NCI-H510A treated with DMSO at 0.1 percent for 48 hours (cell line): ENCODE results near the gene SH3BGRL3.

Experiments used
- DNase-seq: peaks from one replicate; lab custom pipeline; 2025; lab: John Stamatoyannopoulos, UW

Gene SH3BGRL3

DNA sequence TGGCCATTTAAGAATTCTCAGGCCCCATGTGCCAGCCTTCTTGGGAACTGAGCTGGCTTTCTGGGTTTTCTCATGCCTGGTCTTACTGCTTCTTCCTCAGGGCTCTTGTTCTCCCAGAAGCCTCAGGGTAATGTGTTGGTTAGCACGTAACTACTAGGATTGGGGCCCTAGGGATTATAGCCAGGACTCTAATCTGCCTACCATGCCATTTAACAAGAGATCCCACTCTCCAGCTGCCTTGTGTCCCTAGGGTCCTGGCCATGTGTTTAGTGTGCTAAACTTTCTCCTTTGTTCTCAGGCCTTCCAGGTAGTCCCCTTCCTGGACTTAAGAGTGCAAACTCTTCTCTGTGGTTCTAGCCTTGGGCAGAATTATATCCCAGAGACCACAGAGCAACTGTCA is 2.2 kb upstream of the SH3BGRL3 start:
- no peak for DNase-seq

DNA sequence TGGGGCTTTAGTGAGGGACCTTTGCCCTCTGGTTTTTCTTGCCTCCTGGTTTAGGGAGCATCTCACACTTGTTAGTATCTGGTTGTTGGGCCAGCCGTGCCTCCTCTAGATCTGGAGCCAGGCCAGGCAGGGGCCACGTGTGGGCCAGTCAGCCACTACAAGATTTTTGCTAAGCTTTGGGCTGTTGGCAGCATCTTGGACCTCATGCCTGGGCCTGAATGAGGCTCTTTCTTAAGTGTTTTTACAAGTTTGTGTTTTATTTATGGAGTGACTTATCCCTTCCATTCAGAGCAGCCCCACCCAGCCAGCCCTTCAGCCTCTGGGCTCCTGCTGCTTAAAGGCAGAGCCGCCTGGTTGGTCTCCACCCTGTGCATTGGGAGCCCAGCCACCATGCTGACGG is 1.6 kb upstream of the SH3BGRL3 start:
- no peak for DNase-seq

DNA sequence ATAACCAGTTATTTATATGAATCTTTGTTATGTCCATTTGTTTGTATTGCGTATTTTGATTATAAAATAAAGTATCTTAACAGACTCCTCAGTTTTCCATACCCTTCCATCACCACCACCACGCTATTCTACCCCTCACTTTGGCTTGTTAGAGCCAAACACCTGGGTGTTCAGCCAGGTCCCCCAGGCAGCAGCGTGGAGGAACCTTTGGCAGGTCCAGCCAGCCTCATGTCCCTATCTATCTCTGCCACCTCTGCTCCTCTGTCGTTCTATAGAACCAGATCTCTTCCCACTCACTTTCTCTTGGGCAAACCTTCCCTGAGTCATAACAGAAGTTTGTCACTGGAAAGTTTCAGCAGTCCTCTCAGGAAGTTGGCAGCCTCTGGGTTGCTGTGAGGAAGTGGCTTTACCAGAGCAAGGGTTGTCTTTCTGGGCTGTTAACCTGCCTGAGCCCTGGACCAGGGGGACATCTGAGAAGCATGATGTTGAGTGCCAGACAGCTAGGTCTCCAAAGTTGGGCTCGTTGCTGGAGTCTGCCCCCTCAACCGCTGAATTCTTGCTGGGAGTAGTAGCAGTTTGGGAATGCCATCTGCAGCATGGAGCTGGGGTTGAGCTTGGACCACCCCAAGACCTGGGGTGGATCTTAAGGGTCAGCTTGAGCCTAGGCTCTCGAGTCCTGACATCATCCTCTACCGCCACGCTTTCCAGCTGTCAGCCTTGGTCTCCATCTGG is 996 bp upstream of the SH3BGRL3 start:
- no peak for DNase-seq

DNA sequence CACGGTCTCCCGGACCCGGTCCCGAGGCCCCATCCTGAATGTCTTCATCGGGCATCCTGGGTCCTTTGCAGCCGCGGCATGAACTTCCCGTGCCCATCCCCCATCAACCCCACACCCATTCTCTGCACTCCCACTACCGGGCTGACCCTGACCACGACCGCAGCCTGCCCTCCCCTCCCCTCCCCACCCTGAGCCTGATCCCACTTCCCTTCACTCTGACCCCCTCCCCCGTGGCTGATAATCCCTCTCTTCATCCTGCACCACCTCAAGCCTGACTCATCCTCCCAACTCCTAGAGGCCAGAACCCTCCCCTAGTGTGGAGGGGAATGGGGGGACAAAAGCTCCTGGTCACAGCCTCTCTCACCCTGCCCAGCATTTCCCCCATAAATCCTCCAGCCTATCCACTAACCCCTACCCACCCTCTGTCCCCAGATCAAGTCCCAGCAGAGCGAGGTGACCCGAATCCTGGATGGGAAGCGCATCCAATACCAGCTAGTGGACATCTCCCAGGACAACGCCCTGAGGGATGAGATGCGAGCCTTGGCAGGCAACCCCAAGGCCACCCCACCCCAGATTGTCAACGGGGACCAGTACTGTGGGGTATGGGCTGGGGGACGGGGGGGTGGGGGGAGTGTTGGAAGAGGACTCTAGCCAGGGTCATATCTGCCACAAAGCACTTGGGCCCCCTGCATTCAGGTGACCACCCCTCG is 602 bp downstream of the SH3BGRL3 start:
- no peak for DNase-seq

DNA sequence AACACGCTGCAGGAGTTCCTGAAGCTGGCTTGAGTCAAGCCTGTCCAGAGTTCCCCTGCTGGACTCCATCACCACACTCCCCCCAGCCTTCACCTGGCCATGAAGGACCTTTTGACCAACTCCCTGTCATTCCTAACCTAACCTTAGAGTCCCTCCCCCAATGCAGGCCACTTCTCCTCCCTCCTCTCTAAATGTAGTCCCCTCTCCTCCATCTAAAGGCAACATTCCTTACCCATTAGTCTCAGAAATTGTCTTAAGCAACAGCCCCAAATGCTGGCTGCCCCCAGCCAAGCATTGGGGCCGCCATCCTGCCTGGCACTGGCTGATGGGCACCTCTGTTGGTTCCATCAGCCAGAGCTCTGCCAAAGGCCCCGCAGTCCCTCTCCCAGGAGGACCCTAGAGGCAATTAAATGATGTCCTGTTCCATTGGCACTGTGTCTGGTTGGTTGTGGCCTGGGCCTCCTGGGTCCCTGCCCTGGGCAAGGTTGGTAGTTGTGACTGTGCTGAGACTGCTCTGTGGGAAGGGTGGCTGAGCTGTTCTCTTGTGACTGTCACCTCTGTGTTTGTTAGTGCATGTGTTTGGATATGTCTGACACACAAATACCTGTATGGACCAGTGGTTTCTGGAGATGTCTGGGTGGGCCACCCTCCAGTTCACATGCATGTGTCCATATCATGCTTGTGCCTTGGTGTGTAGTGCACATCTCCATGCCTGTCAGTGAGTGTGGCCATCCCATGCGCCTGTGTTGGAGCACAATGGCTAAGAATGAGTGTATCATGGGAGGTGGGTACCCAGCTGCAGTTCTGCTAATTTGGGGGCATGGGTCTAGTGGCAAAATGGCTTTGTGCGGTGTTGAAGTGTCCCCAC is 1.4 kb downstream of the SH3BGRL3 start:
- DNase-seq = no peak

DNA sequence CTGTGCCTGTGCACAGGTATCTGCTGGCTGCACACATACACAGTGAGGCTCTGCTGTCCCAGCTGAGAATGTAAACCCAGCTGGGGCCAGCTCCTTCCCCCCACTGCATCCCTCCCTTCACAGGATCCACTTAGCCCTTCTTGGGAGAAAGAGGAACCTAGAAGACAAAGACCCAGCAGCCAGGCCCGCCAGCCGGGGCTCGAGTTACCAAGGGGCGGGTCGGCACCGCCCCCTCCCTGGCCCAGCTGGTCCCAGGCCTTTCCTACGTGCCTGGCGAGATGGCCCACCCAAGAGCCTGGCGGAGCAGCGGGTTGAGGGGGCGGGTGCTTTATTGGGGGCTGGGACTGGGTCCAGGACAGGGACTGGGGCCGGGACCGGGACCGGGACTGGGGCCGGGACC is 2.1 kb downstream of the SH3BGRL3 start:
- no peak for DNase-seq

DNA sequence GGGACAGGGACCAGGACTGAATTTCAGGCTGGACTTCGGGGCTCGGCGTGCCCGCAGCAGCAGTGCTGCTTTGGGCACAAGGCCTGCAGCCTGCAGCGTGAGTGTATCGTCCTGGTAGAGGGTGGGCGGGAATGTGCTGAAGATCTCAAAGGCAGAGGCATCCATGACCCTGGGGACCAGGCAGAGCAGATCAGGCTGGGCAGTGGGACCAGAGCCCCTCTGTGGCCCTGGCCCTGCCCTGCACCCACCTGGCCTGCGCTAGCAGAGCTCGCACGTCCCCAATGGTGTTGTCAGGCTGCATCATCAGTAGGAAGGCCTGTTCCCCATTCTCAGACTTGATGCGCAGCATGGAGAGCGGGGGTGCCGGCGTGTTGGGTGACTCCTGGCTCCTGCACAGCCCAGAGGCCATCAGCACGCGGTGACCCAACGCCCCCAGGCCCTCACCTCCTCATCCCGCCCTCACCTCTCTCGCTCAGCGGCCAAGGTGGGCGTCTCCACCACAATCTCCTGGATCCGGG is 2.6 kb downstream of the SH3BGRL3 start:
- DNase-seq = no peak

DNA sequence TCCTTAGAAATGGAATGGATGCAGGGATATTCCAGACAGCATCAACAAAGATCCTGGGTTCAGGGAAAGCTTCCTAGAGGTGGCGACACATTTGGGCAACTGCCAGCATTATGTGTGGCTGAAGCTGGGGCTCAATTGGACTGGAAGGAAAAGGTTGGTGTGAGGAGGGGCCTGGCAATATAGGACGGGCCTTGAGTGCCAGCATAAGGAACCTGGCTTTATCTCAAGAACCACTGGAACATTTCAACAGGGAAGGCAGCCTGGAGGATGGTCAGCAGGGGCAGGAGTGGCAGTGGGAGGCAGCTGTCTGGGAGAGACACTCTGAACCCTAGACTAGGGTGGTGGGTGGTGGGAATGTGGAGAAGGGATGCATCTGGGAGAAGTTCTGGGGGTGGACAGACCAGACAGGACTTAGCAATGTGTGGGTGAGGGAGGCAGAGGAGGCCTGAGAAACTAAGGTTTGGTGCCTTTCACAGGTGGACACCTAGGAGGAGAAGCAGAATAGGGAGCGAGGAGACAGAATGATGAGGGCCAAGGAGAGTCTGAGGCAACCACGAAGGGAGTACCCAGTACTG is 3.5 kb downstream of the SH3BGRL3 start:
- DNase-seq = no peak

DNA sequence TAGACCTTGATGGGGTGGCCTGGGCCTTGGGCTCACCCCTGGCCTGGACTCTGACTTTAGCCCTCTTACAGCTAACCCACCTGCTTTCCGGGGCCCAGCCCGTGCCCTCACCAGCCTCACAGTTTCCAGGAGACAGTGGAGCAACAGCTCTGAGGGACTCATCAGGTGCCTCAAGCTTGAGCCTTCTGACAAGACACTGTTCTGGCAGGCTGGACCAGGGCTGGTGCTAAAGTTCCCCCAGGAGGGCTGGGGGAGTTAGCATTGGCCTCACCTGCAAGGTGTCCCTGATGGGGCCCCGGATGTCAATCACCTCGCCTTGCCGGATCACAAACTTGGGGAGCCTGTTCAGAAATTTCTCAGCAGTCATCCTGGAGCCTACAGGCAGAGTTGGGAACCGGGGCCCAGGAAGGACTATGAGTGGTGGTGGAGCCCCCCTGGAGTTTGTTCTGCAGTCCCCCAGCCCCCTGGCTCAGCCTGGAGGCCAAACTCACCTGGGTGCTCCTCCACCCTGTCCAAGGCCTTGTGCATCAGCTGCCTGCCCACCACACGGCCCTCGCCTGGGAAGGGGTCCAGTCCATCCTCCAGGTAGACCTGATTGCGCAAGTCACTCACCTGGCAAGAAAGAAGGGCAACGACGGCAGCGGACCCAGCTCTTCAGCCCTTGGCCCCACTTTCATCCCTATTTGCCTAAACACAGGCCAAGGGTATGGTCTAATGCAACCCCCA is 4.1 kb downstream of the SH3BGRL3 start:
- no peak for DNase-seq

DNA sequence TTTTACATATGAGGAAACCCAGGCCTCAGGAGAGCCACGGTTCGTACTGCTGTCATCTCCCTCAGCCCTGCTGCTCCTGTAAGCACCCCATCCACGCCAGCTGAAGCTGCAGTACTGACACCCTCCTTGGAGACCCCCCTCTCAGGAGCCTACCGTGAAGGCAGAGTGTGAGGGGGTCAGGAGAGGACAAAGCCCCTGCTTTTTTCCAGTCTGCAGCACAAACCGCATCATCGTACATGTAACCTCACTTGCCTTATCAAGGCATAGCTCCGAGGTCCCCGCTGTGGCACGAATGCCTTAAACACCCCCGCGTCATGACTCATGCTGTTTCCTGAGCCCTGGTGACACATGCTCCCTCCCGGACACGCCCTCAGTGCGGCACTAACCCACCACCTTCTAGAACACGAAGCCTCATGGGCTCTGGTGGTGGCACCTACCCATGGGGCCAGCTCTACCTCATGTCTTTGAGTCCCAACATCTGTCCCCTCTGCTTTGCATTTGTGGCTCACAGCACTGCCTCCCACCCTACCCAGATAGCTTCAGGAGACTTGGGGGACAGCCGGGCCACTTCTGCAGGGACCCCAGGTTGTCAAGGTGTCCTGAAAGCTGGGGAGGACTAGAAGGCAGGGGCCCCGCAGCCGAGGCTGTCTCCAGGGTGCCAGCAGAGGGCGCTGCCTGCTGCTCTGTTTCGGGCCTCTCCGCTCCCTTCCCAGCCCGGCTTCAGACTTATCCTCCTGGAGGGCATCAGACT is 4.9 kb downstream of the SH3BGRL3 start:
- no peak for DNase-seq

DNA sequence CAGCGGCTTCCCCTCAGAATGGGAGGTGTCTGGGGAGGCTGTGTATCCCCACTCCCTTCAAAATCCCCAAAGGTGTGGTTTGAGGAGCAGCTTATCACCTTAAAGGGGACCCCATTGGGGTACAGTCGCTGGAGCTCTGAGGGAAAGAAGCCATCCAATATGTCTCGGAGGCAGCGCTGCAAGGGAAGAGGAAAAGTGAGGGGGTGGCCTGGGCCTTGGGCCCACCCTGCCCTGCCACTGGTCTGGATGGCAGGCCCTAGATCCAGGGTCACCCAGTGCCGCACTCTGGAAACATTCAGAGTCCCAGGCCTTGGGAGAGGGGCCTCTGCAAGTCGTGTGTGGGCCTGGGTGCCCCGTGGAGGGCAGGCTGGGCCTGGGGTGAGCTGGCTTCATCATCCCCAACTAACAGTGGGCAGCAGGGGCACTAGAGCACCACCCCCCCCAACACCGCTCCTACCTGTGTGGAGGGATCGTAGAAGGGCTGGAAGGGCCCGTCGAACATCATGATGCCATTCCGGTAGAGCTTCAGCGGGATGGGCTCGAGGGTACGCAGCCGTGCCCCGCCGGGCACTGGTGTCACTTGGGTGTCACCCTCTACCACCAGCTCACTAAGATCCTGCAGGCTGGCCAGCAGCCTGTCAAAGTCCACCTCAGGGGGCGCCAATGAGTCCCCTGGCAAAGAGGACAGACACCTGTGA is 5.6 kb downstream of the SH3BGRL3 start:
- no peak for DNase-seq

DNA sequence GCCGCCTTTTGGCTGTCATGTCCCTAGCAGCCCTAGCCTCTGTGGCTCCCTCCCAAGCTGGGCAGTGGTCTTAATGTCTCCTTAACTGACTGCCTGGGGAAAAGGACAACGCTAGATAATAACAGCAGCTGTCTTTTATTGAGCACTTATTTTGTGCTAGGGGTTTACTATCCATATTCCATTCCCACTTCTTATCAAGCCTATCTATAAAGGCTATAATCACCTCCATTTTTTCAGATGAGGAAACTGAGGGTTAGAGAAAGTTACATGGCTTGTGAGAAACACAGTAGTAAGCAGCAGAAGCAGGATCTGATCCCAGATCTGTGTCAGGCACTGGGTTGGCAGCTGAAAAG is 6.2 kb downstream of the SH3BGRL3 start:
- no peak for DNase-seq

DNA sequence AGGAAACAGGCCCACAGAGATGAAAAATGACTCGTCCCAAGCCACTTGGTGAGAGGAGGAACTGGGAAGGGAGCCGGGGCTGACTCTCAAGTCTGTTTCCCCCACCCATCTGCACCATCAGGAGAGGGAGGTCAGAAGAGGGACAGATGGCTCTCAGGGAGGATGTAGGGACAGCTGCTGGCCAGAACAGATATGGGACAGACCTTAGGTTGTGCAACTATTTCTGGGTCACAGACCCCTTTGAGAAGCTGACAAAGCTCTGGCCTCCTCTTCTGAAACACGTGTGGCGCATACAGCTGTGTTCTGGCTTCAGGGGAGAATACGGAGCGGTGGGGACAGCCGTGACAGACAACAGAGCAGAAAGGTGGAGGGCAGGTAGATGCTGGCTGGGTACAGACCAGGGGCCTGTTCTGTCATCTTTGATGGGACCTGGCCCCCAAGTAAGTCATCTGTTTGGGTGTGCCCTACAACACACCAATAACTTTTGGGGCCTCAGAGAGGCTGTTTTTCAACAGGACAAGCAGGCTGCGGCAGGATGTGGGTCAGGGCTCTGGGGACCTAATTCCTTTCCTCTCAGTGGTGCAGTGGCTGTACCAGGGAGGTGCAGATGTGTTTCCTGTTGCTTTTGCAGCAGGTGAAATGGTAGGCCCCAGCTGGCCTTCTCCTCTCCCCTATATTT is 7.3 kb downstream of the SH3BGRL3 start:
- DNase-seq = no peak

DNA sequence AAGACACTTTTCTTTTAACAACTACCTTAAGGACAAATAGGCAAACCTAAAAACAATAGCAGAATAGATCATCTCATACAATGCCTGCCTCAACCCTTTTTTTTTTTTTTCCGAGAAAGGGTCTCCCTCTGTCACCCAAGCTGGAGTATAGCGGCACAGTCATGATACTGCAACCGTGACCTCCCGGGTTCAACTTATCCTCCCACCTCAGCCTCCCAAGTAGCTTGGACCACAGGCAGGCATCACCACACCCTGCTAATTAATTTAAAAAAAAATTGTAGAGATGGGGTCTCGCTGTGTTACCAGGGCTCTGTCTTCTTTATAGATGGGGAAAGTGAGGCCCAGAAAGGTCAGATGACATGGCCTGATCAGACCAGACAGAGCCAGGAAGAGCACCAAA is 7.9 kb downstream of the SH3BGRL3 start:
- DNase-seq = no peak

DNA sequence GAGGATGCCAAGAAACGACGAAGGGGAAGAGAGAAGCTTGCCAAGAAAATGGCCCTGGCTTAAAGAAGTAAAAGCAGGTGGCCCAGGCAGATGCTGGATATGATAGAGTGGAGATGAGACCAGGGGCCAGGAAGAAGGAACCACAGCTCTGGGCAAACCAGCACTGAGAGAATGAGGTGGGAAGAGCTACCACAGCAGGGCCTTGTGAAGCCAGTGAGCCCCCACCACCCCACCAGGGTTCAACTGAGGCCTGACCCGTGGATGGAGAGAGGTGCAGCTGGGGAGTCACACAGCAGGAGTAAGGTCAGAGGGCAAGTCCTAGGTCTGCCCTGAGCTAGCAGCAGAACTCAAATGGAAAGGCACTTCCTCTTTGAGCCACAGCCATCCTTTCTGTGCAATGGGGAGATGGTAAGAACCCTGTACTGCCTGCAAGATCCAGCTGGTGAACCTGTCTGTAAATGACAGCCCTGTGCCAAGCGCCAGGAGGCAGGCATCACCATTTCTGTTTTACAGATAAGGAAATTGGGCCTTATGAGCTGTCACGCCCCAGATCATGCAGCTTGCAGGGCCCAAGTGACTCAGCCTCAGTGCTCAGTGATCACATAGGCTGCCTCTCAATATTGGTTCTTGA is 8.5 kb downstream of the SH3BGRL3 start:
- no peak for DNase-seq

DNA sequence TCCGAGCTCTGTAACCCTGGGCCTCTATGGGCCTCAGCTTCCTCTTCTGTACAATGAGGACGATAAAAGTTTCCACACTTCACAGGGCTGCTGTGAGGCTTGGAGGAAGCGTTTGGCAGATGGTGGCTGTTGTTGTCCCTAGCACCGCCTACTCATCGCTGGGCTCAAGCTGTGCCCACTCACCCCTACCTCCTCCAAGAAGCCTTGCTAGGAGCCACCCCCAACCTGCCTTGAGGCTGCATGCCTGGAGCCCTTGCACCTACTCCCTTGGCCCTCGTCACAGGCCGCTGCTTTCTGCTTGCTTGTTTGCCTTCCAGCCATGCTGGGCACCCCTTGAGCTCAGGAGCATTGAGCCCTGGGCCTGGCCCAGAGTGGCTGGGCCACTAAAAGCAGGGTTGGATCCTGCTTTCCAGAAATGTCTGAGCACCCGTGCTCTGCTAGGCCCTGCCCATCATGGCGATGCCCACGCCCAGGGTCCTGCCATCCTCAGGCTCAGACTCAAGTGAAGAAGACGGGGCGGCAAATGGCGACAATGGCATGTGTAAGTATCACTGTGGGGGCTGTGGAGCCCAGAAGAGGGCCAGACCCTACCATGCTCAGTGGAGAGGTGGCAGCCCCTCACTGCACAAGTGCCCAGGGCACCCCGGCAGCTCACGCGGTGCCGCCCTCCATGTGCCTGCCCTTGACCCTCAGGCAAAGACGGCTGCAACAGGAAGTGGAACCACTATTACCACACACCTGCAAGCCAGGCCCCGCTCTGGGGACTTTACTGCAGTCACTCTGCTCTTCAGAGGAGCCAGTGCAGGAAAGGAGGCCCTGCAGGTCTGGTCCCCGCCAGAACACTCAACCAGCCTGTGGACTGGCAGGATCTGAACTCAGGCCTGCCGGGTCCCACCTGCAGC is 9.5 kb downstream of the SH3BGRL3 start:
- DNase-seq = no peak

DNA sequence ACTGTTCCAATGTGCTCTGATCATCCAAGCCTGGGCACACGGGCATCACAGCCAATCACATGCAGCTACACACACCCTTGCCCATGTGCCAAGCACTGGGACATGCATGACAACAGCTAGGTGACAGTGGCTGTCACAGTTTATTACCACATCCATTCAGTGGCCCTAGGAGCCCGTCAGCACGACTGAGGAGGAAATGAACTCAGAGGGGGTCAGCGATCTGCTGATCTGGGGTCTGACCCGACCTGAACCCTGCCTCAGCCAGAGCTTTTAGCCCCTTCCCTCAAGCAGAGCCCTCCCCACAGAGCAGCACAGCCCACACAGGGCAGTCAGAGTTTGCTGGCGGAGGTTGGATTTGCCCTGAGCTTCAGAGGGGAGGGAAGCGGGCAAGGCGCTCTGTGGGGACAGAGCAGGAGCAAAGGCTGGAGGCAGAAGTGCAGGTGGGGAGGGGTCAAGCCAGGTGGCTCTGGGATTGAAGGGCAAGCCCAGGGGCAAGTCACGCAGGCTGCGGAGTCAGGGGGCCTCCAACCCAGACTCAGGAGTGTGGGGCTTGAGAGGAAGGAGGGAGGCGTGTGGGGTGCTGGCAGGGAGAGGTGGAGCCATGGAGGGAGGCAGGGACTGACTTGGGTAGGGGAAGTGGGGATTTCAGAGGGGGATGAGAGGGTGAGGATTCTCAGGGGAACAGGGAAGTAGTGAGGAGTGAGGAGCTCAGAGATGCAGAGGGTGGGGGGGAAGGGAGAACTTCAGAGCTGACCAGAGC is 10.4 kb downstream of the SH3BGRL3 start:
- no peak for DNase-seq
